Measurements from ENCODE around the gene ZNF487. TPM values are rescaled to one million over a fixed set of nuclear protein-coding genes. Genes with fewer than 3 reads are reported as not detected.
"Not testable (repeated sequence)": the region's sequence is repeated elsewhere in the genome, so short reads cannot be mapped to it uniquely, and the experiment has no call there.

The ZNF487 gene
- total and polyA plus RNA-seq, 10 of the 15 experiments (the other 5 are each of a cell fraction or from before 2014, with no cell fraction given): 0.74 to 2.1 (median 1.1) TPM

GRCh38 chr10:43424416-43424815 lies 12.5 kb upstream of the ZNF487 start (continued):
- no peak for TF ChIP-seq CUX1 (IDR thresholded peaks at IDR 0.05; ENCODE audit: insufficient replicate concordance, low read depth, low read length)

- H3K4me1 ChIP-seq (ENCODE audit: control insufficient read depth, insufficient read depth, low read length); FAIRE-seq; H3K4me2 ChIP-seq (ENCODE audit: control insufficient read depth, insufficient read depth); H3K4me3 ChIP-seq; H3K9me3 ChIP-seq (replicated peaks; ENCODE audit: control insufficient read depth, insufficient read depth, low read length); in situ Hi-C loops (cut with MboI); H3K36me3 ChIP-seq (ENCODE audit: control insufficient read depth in 2 of 2, insufficient read depth in 2 of 2, low read length in 1 of 2); H3K9ac ChIP-seq (ENCODE audit: control insufficient read depth, insufficient read depth, low read length); SMC1A ChIA-PET (ENCODE audit: uncharacterized antibody, unreplicated experiment); CTCF ChIA-PET; H3K27ac ChIP-seq (ENCODE audit: control insufficient read depth, insufficient read depth); H2AFZ ChIP-seq (ENCODE audit: control insufficient read depth, low read depth, low read length); H3K79me2 ChIP-seq (ENCODE audit: control insufficient read depth, insufficient read depth, low read length); intact Hi-C loops (cut with micrococcal nuclease; ENCODE audit: unreplicated experiment); BruUV-seq (replicated peaks); DNase-seq (ENCODE audit: low read depth, low spot score); ATAC-seq; H3K27me3 ChIP-seq (replicated peaks in 1 of 2; ENCODE audit: control insufficient read depth in 2 of 2, insufficient read depth in 2 of 2, low read length in 1 of 2); H4K20me1 ChIP-seq (ENCODE audit: control insufficient read depth, insufficient read depth): not testable (repeated sequence)
- ChIA-PET RAD21 (ENCODE audit: unreplicated experiment) (interaction anchor here (1.1 kb wide), 1 partner anchor 11 kb away, joined by 3 read pairs; the partner anchor contains the start of gene ZNF487), POLR2A (interaction anchor here (0.6 to 0.7 kb wide), 2 partner anchors 14 to 243 kb away, joined by 3 to 4 read pairs; no protein-coding TSS in a partner anchor)
- 98% methylated on average over 12 of the region's 12 CpGs for WGBS (ENCODE audit: insufficient coverage, insufficient replicate concordance, low lambda C conversion rate, missing lambda C conversion rate)
Measured at GRCh38 chr10:43426476-43426875, 10.4 kb upstream of the ZNF487 start.

All from GM12878 (cell line).